Activated CD8-positive, alpha-beta memory T cell treated with anti-CD3 and anti-CD28 coated beads, Interleukin-2, amount 50 U/mL, for 24 hours (primary cell): ENCODE results near the gene UBASH3B.
"Not testable (repeated sequence)": the region's sequence is repeated elsewhere in the genome, so short reads cannot be mapped to it uniquely, and the experiment has no call there.

Source experiments
- DNase-seq: peaks from one replicate; pipeline ENCODE4 v3.0.0-alpha.2; 2020; ENCODE audit errors: extremely low read depth

The UBASH3B gene, protein sequence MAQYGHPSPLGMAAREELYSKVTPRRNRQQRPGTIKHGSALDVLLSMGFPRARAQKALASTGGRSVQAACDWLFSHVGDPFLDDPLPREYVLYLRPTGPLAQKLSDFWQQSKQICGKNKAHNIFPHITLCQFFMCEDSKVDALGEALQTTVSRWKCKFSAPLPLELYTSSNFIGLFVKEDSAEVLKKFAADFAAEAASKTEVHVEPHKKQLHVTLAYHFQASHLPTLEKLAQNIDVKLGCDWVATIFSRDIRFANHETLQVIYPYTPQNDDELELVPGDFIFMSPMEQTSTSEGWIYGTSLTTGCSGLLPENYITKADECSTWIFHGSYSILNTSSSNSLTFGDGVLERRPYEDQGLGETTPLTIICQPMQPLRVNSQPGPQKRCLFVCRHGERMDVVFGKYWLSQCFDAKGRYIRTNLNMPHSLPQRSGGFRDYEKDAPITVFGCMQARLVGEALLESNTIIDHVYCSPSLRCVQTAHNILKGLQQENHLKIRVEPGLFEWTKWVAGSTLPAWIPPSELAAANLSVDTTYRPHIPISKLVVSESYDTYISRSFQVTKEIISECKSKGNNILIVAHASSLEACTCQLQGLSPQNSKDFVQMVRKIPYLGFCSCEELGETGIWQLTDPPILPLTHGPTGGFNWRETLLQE

GRCh38 chr11:122655527-122656072 is at the start of gene UBASH3B:
UBASH3B (plus strand) TSS chr11:122655722; CDS start chr11:122656050, 328 bp downstream.
- DNase-seq = no peak

- DNase-seq = not testable (repeated sequence)
Measured at GRCh38 chr11:122607162-122607561, 48.4 kb upstream of the UBASH3B start.

DNA sequence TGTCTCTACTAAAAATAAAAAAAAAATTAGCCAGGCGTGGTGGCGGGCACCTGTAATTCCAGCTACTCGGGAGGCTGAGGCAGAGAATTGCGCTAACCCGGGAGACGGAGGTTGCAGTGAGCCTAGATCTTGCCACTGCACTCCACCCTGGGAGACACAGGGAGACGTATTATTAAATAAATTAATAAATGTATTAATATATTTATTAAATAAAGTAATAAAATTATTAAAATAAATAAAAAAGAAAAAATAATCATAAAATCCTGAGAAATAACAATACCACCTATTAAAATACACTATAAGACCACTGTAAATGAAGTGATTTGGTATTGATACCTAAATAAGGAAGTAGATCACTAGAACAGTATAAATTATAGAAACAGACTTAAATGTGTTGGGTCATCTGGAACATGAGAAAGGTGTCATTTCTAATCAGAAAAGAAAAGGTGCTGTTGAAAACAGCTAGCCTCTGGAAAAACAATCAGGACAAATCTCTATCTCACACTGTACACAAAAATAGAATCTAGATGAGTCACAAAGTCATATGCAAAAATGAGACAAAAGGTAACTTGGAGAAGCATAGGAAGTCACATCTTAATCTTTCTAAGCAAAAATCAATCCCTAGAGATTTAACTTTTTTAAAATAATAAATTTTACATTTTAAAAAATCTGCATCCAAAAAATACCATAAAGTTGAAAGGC is 43.2 kb upstream of the UBASH3B start:
- no peak for DNase-seq

DNA sequence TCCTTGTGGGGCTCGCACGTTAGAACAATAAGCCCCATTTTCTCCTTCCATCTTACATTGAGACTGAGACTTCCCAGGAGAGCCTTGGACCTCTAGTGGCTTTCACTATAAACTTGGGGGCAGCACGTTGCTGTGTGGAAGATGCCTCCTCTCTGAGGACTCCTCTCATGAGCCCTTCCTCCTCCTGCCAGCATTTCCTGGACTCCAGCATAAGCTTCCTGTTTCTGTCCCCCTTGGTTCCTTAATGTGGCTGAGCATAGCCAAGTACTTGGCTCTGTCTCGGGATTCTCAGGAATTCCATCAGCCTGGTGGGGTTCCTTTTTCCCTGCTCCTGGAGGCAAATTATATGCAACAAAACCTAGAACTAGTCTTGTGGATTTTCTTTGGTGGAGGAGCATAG is 38.8 kb upstream of the UBASH3B start:
- no peak for DNase-seq

GRCh38 chr11:122617297-122617696 is 38.2 kb upstream of the UBASH3B start:
- no peak for DNase-seq

DNA sequence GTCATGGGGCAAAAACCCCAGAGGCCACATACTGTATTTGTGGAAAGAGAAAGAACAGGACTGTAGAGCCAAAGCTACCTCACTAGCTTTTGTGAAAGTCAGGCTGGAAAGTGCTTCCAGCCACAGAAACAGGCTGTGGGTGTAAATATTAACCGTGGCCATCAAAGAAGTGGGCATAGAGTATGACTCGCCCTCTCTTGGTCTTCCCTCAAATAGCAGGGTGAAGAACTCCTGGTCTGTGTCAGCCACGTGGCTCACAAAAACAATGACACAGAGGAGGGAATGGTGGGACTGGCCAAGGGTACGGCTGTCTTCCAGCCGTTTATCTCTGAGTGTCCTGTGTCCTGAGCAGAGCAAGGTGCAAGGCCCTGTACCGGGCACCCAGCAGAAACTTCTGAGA is 37.6 kb upstream of the UBASH3B start:
- no peak for DNase-seq

- no peak for DNase-seq
Measured at GRCh38 chr11:122618927-122619326, 36.6 kb upstream of the UBASH3B start.

DNA sequence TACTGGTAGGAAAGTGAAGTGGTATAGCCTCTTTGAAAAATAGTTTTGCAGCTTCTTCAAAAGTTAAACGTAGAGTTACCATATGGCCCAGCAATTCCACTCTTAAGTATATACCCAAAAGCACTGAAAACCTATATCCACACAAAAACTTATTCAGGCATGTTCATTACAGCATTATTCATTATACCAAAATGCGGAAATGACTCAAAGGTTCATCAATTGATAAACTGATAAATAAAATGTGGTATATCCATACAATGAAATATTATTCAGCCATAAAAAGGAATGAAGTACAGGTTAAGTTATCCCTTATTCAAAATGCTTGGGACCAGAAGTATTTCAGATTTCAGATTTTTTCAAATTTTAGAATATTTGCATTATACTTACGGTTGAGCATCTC is 35.8 kb upstream of the UBASH3B start:
- no peak for DNase-seq

DNA sequence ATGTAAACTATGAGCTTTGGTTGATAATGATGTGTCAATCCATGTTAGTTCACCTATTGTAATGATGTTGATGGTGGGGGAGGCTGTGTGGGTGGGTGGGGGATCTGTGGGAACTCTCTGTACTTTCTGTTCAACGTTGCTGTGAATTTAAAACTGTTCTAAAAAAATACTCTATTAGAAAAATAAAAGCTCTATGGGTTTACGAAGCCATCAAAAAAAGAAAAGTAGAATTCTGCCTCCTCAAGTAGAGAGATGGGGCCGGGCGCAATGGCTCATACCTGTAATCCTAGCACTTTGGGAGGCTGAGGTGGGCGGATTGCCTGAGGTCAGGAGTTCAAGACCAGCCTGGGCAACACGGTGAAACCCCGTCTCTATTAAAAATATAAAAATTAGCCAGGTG is 30.0 kb upstream of the UBASH3B start:
- not testable (repeated sequence) for DNase-seq

GRCh38 chr11:122625976-122626665 is 29.4 kb upstream of the UBASH3B start:
- DNase-seq = no peak

GRCh38 chr11:122627745-122628144 is 27.8 kb upstream of the UBASH3B start:
- no peak for DNase-seq

- peak; percentile 18 for DNase-seq
Measured at GRCh38 chr11:122628810-122629555, 26.5 kb upstream of the UBASH3B start.

GRCh38 chr11:122632181-122632824 is 23.2 kb upstream of the UBASH3B start:
- no peak for DNase-seq

GRCh38 chr11:122633219-122633829 is 22.2 kb upstream of the UBASH3B start:
- DNase-seq = no peak

- no peak for DNase-seq
Measured at GRCh38 chr11:122634501-122634900, 21.0 kb upstream of the UBASH3B start.

DNA sequence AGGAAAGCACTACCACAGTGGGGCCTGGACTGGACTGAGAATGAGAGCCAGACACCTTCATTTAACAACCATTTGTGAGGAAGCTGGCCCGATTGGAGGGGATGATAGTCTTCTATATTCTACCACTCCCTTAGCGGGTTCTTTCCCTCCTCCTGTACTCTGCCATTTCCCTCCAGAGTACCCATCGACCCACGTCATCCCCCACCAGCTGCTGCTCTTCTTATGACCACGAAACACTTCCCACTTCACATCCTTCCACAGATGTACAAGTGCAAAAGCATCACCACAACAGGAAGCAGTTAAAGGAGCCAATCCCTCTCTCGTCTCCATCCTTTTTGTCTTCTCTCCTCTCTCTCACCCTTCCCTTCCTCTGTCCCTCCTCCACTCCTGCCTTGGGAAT is 18.0 kb upstream of the UBASH3B start:
- no peak for DNase-seq

- DNase-seq = no peak
Measured at GRCh38 chr11:122642472-122642922, 13.0 kb upstream of the UBASH3B start.

- DNase-seq = no peak
Measured at GRCh38 chr11:122642971-122643370, 12.6 kb upstream of the UBASH3B start.

DNA sequence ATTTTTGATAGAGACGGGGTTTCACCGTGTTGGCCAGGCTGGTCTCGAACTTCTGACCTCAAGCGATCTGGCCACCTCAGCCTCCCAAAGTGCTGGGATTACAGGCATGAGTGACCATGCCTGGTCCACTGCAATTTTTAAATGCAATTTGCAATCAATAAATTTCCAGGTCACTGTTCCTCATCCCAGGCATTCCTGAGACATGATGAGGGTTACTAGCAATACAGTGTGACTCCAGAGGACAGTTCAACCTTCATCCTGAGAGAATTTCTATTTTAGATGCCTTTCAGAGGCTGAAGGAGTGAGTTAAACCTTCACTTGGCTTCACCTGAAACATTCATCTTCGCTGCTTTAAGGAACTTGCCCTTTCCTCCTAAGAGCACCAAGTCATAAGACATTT is 9.7 kb upstream of the UBASH3B start:
- no peak for DNase-seq
